Measurements from ENCODE around the gene MYBL2.

DNA sequence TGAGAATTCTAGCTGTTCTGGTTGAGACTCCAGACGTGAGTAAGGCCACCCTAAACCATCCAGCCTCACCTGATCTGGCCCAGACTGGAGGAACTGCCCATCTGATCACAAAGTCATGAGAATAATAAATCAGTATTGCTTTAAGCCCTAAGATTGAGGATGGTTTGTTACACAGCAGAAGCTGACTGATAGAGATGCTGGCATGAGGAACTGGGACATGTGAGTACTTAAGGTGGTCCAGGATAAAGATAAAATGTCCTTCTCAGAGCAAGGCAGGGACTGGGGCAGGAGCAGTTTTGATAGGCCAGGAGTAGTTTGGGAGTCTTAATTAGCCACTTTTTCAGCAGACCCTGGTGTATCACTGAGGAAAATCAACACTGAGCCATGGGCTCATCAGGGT is 53.1 kb downstream of the MYBL2 start:
- TF ChIP-seq, protein P1, sequence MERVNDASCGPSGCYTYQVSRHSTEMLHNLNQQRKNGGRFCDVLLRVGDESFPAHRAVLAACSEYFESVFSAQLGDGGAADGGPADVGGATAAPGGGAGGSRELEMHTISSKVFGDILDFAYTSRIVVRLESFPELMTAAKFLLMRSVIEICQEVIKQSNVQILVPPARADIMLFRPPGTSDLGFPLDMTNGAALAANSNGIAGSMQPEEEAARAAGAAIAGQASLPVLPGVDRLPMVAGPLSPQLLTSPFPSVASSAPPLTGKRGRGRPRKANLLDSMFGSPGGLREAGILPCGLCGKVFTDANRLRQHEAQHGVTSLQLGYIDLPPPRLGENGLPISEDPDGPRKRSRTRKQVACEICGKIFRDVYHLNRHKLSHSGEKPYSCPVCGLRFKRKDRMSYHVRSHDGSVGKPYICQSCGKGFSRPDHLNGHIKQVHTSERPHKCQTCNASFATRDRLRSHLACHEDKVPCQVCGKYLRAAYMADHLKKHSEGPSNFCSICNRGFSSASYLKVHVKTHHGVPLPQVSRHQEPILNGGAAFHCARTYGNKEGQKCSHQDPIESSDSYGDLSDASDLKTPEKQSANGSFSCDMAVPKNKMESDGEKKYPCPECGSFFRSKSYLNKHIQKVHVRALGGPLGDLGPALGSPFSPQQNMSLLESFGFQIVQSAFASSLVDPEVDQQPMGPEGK (tag by site-specific recombination; IDR thresholded peaks at IDR 0.05), result no peak
- TF ChIP-seq, protein P2, sequence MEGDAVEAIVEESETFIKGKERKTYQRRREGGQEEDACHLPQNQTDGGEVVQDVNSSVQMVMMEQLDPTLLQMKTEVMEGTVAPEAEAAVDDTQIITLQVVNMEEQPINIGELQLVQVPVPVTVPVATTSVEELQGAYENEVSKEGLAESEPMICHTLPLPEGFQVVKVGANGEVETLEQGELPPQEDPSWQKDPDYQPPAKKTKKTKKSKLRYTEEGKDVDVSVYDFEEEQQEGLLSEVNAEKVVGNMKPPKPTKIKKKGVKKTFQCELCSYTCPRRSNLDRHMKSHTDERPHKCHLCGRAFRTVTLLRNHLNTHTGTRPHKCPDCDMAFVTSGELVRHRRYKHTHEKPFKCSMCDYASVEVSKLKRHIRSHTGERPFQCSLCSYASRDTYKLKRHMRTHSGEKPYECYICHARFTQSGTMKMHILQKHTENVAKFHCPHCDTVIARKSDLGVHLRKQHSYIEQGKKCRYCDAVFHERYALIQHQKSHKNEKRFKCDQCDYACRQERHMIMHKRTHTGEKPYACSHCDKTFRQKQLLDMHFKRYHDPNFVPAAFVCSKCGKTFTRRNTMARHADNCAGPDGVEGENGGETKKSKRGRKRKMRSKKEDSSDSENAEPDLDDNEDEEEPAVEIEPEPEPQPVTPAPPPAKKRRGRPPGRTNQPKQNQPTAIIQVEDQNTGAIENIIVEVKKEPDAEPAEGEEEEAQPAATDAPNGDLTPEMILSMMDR (tag by site-specific recombination; IDR thresholded peaks at IDR 0.05), result no peak
- no peak for TF ChIP-seq ZNF155 (tag by site-specific recombination; IDR thresholded peaks at IDR 0.05)
- no peak for TF ChIP-seq ZBTB7A (tag by site-specific recombination; IDR thresholded peaks at IDR 0.05; ENCODE audit: low read depth)
- no peak for TF ChIP-seq ZNF184 (tag by site-specific recombination; IDR thresholded peaks at IDR 0.05)
- TF ChIP-seq, protein P3, sequence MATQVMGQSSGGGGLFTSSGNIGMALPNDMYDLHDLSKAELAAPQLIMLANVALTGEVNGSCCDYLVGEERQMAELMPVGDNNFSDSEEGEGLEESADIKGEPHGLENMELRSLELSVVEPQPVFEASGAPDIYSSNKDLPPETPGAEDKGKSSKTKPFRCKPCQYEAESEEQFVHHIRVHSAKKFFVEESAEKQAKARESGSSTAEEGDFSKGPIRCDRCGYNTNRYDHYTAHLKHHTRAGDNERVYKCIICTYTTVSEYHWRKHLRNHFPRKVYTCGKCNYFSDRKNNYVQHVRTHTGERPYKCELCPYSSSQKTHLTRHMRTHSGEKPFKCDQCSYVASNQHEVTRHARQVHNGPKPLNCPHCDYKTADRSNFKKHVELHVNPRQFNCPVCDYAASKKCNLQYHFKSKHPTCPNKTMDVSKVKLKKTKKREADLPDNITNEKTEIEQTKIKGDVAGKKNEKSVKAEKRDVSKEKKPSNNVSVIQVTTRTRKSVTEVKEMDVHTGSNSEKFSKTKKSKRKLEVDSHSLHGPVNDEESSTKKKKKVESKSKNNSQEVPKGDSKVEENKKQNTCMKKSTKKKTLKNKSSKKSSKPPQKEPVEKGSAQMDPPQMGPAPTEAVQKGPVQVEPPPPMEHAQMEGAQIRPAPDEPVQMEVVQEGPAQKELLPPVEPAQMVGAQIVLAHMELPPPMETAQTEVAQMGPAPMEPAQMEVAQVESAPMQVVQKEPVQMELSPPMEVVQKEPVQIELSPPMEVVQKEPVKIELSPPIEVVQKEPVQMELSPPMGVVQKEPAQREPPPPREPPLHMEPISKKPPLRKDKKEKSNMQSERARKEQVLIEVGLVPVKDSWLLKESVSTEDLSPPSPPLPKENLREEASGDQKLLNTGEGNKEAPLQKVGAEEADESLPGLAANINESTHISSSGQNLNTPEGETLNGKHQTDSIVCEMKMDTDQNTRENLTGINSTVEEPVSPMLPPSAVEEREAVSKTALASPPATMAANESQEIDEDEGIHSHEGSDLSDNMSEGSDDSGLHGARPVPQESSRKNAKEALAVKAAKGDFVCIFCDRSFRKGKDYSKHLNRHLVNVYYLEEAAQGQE (tag by site-specific recombination; IDR thresholded peaks at IDR 0.05), result no peak
- TF ChIP-seq HOXA7 (CRISPR knock-in tag; IDR thresholded peaks at IDR 0.05; ENCODE audit: borderline replicate concordance), result no peak
- TF ChIP-seq ZNF610 (tag by site-specific recombination; IDR thresholded peaks at IDR 0.05; ENCODE audit: borderline replicate concordance), result no peak
- no peak for TF ChIP-seq GLIS1 (tag by site-specific recombination; IDR thresholded peaks at IDR 0.05)
- TF ChIP-seq TCF7L2 (IDR thresholded peaks at IDR 0.05; ENCODE audit: borderline replicate concordance, low read depth, low read length), result no peak
- no peak for TF ChIP-seq ZNF629 (tag by site-specific recombination; IDR thresholded peaks at IDR 0.05)
- no peak for TF ChIP-seq ZNF274 (IDR thresholded peaks at IDR 0.05; ENCODE audit: low read length)
- no peak for TF ChIP-seq ZNF274 (tag by site-specific recombination; IDR thresholded peaks at IDR 0.05; ENCODE audit: borderline replicate concordance)
- TF ChIP-seq ZNF248 (tag by site-specific recombination; IDR thresholded peaks at IDR 0.05), result no peak
